ENCODE data around the gene ADORA1. TPM values are rescaled to one million over a fixed set of nuclear protein-coding genes. Genes with fewer than 3 reads are reported as not detected.

ADORA1 gene
- total and polyA plus RNA-seq, 2 donors (not counting 3 experiments of a cell fraction or from before 2014, with no cell fraction given): 0.15 TPM; not detected in 1

GRCh38 chr1:203176273-203177035 is 48.9 kb downstream of the ADORA1 start:
- dilution Hi-C loops (cut with MboI; ENCODE audit: extremely low pct_ligation_motif_present, low sequenced_read_pairs) (no loop called here), intact Hi-C loops (cut with micrococcal nuclease) (no loop called here)
- no peaks in the 10 kb centered on the region for H3K9me3 ChIP-seq (replicated peaks; ENCODE audit: control insufficient read depth, insufficient read depth, low read length)
- no peak overlapping the region for H3K4me3 ChIP-seq (replicated peaks in 1 of 3; ENCODE audit: insufficient read depth in 1 of 3, low read depth in 1 of 3, low read length in 3 of 3)
- H3K27ac ChIP-seq (ENCODE audit: insufficient read depth, low read depth, low read length): no peak overlapping the region
- H4K20me1 ChIP-seq (replicated peaks; ENCODE audit: control insufficient read depth, extremely low read depth, insufficient read depth, low read length): no peaks in the 10 kb centered on the region
- ChIA-PET POLR2A (no interaction called here), CTCF (interaction anchor here (1.2 to 3.6 kb wide), 5 partner anchors 10 to 137 kb away, joined by 3 to 17 read pairs (median 4); no protein-coding TSS in a partner anchor)
- H3K36me3 ChIP-seq (ENCODE audit: control insufficient read depth in 2 of 2, extremely low read depth in 1 of 2, insufficient read depth in 2 of 2, low read length in 2 of 2): no peaks in the 10 kb centered on the region
- BruUV-seq (replicated peaks): no TSS peak
- no peak overlapping the region for H3K9ac ChIP-seq (replicated peaks; ENCODE audit: extremely low read depth, insufficient read depth, low read length)
- DNase-seq (ENCODE audit: low read depth, low spot score): no peak
- FAIRE-seq: no peak
- H3K4me1 ChIP-seq (ENCODE audit: control insufficient read depth, extremely low read depth, insufficient read depth, low read length): peaks cover 6% of the 10 kb centered on the region
- TF ChIP-seq POLR2AphosphoS5 (IDR thresholded peaks at IDR 0.05; ENCODE audit: insufficient read depth, low read depth, low read length) (no peak), CTCF (IDR thresholded peaks at IDR 0.05; ENCODE audit: extremely low read depth in 1 of 2, insufficient read depth in 1 of 2, low read depth in 1 of 2, low read length in 2 of 2) (no peak), GATA2 (IDR thresholded peaks at IDR 0.05; ENCODE audit: insufficient read depth, insufficient read length, low read depth, low read length) (no peak), POLR2A (IDR thresholded peaks at IDR 0.05; ENCODE audit: low read depth, low read length) (no peak), JUN (IDR thresholded peaks at IDR 0.05; ENCODE audit: borderline replicate concordance, insufficient read depth, insufficient read length, low read depth) (no peak), FOS (IDR thresholded peaks at IDR 0.05; ENCODE audit: borderline replicate concordance, insufficient read depth, low read length) (no peak), EZH2 (IDR thresholded peaks at IDR 0.05; ENCODE audit: borderline replicate concordance, low read depth, low read length, severe bottlenecking) (no peak), MAX (IDR thresholded peaks at IDR 0.05; ENCODE audit: insufficient read depth, insufficient read length) (no peak), MYC (IDR thresholded peaks at IDR 0.05; ENCODE audit: low read depth, low read length) (no peak)
- H3K79me2 ChIP-seq (ENCODE audit: control insufficient read depth, insufficient read depth, low read length): no peaks in the 10 kb centered on the region
- H2AFZ ChIP-seq (ENCODE audit: low read depth, low read length): no peak overlapping the region
- no peaks in the 10 kb centered on the region for H3K27me3 ChIP-seq (ENCODE audit: control insufficient read depth in 2 of 2, insufficient read depth in 2 of 2, low read length in 2 of 2)
- no peak overlapping the region for H3K4me2 ChIP-seq (ENCODE audit: insufficient read depth, low read length)
- H3K9me1 ChIP-seq (replicated peaks; ENCODE audit: control insufficient read depth, extremely low read depth, insufficient read depth, low read length): no peaks in the 10 kb centered on the region
